ENCODE results near the gene ARHGAP21.

ARHGAP21 gene

DNA sequence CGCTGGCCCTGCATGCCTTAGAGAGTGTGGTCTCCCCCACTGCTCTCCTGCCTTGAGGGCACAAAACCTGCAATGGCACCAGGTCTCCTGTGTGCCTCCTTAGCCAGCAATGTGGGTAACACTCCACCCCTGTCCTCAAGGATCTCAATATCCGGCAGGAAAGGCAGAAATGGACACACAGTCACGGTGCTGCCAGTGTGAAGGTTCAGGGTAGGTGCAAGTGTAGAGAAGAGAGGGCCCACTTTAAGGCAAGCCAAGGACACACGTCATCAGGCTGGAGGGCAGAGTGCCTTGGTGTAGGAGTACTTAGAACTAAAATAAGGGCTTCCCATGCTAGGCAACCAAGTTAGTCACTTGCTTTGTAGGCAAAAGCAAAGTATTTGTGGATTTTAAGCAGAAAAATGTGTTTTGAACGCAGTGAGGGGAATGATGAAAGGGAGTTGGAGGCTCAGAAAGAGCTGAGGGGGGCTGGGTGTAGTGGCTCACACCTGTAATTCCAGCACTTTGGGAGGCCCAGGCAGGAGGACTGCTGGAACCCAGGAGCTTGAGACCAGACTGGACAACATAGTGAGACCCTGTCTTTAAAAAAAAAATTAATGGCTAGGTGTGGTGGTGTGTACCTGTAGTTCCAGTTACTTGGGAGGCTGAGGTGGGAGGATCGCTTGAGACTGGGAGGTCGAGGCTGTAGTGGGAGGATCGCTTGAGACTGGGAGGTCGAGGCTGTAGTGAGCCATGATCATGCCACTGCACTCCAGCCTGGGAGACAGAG lies 152.8 kb downstream of the ARHGAP21 start:
- no peak for DNase-seq

DNA sequence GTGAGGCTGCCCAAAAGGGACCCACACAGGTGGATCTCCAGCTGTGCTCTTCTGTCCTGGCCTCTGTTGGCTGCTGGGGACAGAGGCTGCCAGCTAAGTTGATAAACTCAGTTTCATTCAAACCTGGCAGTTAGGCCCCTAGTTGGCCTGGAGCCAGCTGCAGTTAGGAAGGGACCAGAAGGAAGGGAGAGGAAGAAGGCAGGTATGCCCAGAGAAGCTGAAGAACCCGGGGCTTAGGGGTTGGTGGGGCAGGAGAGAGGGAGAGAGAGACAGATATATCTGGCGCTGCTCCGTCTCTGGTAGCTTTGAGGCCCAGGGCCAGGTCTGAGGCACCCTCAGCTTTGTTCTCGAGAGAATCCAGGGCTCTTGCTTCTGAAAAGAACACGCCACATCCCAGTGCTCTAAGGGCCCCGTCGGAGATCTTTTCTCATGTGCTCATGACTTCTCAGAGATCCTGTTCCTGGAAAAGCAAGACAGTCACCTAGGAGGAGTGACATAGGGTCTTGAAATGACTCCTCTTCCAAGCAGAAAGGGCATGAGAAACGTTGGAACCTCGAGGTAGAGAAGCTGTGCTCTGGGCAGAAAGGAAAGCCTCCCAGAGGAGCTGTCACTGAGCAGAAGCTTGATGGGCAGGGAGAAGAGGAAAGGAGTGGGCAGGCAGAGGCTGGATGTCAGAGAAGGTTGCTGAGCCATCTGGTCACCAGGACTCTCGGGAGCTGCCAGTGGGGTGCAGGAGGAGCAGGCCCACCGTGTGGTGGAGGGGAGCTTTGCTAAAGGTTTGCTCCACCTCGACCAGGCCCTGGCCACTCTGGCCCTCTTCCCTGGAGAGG lies 153.6 kb downstream of the ARHGAP21 start:
- DNase-seq: no peak

DNA sequence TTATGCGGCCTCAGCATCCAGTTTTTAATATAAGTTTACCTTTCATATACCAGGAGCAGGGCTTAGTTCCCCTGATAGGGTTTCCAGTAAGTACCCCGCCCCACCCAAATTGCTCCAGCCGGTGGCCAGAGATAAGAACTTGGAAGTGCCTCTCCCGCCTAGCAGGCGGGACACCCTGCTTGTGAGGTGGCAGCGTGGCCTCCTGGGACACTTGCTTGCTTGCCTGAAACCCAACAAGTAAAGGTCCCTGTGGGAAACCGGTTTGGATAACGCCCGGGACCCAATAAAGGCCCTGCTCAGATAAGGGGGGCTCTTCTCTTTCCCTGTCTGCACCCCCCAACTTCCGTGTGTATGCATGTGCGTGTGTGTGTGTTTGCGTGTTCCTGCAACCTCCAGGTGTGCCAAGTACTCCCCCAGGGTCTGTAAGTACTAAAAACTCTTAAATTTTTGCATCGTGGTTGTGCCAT lies 154.3 kb downstream of the ARHGAP21 start:
- DNase-seq: no peak

DNA sequence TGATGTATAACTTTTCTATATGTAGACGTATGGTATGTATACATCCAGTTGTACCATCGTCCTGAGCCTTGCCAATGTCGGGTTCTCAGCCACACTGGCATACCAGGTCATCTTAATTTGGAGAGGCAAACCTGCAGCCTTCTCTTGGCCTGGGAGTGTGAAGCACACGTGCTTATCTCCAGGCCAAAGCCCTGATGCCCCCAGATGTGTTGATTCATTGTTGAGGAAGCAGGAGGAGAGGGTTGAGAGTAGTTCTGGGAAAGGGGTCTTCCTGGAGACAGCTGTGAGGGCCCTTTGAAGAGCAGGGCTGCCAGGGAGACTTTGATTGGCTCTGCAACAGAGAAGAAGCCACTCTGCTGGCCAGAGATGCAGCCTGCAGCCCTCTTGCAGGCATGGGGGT lies 155.6 kb downstream of the ARHGAP21 start:
- no peak for DNase-seq

DNA sequence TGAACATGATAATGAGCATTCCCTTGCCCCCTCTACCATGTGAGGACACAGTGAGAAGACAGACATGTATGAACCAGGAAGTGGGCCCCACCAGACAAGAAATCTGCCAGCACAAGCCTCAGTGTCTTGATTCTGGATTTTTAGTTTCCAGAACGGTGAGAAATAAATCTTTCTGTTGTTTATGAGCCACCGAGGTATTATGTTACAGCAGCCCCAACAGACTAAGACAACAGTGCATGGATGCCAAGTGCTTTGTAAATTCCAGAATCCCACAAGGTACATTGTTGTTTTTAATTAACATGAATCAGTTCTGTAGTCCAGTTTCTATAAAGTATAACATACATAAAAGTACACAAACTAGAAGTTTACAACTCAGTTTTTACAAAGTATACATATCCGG lies 162.2 kb downstream of the ARHGAP21 start:
- no peak for DNase-seq

DNA sequence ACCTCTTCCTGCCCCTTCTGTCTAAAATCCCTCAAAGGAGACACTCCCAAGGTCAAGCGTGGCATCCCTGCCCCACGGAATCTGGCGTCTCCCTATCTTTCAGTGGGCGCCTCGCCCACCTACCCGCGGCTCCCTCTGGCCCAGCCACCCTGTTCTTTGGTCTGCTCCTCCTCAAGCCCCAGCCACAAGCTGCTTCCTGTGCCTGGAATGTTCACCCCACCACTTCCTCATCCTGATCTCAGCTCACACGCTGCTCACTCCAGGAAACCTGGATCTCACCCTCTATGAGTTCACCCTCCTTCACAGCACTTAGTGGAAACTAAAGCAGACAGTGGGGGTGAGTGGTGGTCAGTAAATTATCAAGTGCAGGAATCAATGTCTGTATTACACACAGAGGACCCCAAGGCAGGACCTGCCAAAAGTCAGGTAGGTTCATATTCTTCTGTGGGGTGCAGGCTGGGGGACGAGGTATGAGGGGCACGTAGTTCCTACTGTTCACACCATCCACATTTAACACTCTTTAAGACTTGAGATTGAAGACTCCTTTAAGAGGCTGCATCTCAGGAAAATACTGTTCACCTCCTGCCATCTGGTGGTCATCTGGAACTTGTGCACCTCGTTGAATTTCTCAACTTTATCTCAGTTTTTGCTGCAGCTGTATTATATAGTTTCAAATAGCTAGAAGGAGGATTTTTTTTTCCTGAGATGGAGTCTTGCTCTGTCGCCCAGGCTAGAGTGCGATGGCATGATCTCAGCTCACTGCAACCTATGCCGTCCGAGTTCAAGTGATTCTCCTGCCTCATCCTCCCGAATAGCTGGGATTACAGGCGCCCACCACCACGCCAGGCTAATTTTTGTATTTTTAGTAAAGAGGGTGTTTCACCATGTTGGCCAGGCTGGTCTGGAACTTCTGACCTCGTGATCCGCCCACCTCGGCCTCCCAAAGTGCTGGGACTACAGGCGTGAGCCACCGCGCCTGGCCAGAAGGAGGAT lies 166.6 kb downstream of the ARHGAP21 start:
- no peak for DNase-seq

DNA sequence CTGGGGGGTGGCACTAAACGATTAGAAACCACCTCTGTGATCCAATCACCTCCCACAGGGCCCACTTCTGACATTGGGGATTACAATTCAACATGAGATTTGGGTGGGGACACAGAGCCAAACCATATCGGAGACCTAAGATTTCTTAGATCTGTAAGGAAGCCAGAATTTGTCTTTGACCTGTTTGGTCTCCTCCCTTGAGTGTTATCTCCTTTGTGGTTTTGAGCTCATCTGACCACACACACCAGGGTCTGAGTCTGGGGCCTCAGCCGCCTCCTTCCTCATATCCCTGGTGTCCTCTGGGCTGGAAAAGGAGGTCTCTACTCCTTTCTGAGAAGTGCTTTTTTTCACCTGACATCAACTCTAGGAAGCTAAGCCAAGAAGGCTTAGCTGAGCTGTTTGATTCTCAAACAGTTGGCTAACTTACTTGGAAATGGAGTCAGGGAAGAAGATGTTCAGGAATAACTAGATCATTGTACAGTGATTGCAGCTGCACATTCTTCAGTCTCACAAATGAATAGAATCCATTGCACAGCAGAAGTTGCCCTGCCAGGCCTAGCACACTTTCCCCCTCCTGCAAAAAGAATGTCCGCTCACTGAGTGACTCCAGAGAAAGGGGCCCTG lies 167.4 kb downstream of the ARHGAP21 start:
- DNase-seq: no peak

DNA sequence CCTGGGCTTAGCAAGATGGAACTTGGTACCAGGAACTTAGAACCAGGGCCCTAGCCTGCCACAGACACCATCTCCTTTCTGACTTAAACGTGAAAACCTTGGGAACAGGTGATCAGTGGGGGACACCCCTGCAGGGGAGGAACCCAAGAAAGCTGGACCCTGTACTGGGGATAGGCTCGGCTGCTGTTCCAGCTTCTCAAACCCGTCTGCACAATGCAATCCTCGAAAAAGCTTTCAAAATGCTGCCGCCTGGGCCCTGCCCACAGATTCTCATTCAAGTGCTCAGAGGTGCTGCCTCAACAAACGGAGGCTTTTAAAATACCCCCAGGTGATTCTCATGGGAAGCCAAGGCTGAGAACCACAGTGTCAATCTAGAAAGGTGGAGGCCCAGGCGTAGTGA lies 169.7 kb downstream of the ARHGAP21 start:
- DNase-seq: no peak

DNA sequence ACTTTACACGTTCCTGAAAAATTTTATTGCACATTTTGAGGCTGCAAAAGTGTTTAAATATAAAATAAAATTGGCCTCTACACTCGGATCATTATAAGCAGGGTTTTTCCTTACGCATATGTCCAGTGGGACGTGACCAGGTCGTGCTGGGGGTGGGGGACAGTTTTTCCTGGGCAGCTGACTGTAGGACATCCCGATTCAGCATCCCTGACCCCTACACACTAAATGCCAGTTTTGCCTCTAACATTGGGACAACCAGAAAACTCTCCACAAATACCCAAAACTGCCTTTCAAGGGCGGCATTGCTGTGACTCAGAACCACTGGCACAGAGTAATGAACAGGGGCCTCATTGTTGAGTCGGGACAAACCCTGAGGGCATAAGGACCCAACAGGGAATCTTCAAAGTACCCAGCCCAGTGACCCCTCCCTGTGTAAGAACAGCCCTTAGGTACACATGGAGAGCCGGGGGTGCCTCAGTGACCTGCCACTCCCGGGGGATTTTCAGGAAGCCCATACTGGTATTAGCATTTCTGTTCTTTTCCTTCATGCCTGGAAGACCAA lies 170.6 kb downstream of the ARHGAP21 start:
- DNase-seq: no peak

DNA sequence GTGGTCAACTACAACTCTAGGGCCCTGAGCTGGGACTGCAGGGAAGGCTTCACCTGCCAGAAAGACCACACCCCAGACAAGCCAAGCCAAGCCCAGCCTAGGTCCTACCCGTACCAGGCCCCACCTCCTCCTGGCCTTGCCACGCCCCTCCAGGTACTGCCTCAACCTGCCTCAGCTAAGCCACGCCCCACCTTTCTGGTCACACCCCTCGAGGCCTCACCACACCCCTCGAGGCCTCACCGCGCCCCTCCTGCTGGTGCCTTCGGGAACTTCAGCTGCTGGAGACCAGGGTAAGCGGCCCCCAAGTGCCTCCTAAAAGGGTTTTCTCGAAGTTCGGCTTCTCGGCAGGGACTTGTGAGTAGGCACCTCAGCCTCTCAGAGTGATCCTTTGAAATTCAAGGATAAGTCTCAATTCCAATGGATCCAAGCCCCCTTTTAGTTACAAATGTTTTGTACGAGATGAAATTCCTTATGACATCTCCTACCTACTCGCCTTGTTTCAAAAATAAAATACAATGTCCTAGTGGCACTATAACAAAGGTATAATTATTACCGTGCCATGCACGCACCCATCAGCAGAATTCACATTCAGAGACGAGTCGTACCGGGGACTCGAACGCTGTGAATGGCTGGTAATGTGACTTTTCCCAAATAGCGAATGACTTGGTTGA lies 171.2 kb downstream of the ARHGAP21 start:
- DNase-seq: no peak

DNA sequence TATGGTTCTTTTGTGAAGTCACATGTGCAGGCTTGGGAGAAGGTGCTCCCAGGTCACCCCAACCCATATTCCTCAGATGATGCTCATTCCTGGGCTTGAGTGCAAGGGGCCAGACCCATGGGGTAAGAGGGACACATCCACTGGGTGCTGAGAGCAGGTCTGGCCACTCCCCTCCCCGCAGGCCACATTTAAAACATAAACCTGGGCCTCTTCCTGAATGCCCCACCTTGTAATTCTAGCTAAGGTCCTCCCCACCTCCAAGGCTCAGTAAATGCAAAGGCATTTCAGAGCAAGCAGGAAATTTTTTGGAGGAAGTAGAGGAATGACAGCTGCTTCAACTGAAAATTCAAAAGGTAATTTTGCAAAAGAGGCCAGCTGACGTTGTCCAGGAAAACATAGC lies 172.5 kb downstream of the ARHGAP21 start:
- DNase-seq: no peak

DNA sequence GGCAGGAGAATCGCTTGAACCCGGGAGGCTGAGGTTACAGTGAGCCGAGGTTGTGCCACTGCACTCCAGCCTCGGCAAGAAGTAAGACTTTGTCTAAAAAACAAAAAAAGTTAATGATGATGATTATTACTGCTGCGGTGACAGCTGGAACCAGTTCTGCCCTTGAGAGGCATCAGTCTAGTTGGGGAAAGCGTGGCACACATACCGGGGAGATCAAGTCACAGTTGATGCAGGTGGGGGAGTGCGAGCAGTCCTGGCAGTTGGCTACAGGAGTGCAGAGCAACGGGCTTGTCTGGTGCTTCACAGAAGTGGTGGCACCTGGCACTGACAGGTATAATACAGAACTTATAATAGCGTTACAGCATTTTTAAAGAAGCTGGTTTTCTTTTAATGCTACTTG lies 173.0 kb downstream of the ARHGAP21 start:
- no peak for DNase-seq

DNA sequence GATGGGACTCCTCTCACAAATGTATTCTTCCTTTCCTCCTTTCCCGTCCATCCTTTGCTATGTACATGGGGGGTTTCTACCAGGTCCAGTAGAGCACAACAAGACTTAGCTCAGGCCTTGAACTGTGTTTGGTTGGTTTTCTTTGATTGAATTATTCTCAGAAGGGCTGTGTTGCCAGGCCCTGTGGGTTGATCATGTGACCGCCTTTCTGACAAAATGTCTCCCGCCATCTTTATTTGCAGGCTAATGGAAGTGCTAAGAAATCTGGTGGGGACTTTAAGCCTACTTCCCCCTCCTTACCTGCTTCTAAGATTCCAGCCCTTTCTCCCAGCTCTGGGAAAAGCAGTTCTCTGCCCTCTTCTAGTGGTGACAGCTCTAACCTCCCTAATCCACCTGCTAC lies 178.1 kb downstream of the ARHGAP21 start:
- DNase-seq: no peak

DNA sequence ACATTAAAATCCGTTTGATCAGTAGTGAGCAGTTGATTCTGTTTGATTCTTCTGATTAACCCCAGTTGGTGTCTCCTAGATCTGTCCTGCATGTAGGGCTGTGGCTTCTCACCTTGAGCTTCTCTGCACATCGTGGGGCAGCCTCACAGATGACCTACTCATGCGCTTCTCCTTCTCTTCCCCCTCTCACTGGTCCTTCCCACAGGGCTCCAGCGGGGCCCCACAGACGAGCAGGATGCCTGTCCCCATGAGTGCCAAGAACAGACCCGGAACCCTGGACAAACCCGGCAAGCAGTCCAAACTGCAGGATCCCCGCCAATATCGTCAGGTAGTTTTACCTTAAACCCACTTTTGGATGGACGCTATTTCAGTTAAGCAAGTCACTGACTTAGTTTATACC lies 178.9 kb downstream of the ARHGAP21 start:
- no peak for DNase-seq

DNA sequence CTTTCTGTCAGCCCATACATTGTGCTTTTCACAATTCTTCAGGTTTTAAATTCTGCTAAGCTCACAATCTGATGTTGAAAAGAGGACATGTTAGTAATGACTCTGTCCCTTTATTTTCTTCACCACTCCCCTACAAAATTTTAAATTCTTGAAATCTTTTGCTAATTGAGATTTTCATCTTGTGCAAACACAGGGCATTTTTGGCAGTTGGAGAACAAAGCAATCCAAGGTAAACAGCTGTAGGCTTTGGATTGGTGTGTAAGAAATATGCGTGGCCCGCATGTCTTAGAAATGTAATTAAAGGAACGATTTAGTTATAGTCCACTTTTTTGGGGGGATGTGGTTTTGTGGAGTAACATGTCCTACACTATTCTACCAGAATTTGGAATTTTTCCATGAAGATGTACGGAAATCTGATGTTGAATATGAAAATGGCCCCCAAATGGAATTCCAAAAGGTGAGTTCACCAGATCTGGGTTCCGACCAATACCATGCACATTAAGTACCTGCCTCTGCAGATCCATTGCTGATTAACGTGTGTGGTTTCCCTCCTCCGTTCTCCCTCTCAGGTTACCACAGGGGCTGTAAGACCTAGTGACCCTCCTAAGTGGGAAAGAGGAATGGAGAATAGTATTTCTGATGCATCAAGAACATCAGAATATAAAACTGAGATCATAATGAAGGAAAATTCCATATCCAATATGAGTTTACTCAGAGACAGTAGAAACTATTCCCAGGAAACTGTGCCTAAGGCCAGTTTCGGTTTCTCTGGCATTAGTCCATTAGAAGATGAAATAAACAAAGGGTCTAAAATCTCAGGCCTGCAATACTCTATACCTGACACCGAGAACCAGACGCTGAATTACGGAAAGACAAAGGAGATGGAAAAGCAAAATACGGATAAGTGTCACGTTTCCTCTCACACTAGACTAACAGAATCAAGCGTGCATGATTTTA lies 181.1 kb downstream of the ARHGAP21 start:
- no peak for DNase-seq

DNA sequence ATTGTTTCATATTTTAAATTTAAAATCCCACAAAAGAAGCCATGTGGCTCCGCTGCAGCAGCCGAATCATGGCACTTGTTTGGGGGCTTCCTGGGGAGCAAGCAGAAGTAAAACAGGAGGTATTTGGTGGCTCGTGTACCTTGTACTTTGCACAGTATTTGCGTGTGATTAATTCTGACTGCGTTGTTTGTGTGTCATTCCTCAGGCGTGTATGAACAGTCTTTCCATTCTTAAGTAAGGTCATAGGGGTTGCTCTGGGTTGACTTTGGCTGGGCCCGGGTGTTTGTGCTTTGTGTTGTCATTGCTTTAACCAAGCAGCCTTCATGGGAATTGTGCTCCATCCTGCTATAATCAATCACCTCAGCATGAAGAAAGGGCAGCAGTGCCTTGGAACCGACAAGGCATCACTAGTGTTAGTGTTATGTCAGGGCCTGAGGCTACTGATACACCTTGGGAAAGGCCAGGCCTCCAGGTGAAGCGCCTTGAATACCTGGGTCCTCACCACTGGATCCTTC lies 182.4 kb downstream of the ARHGAP21 start:
- DNase-seq: no peak

DNA sequence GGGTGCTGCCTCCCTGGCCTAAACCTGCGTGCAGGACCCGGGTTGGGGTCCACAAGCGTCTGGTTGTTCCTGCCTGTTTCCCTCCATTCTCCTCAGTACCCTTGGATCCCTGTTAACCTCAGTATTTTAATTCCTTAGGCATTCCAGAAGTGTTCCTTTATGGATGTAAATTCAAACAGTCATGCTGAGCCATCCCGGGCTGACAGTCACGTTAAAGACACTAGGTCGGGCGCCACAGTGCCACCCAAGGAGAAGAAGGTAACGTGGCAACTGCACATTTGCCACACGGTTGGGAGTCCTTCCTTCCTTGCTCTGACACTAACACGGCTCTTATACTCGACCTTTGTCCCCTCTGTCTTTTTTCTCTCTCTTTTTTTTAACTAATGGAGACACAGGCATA lies 187.1 kb downstream of the ARHGAP21 start:
- DNase-seq: no peak

DNA sequence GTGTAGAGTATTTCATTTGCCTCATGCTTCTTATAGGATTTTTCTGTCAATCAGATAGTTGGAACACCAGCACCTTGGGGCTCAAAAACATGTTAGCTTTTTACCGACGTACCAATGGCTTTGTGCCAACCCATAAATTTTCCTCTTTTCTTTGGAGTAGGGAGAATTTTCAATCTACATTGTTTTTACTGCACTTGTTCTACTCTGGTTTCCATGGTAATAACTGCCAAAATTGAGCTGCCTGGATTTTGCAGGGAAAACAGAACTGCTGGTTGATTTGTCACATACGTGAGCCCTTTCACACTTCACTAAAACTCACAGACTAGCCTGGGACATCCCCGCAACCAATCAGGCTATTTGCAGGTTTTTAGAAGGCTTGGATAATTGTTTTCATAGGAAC lies 189.7 kb downstream of the ARHGAP21 start:
- DNase-seq: no peak

Data from effector CD4-positive, alpha-beta T cell (primary cell).